Transverse colon (tissue), 4 donors: ENCODE measurements around the gene HPGDS.
"Not testable (repeated sequence)": the region's sequence is repeated elsewhere in the genome, so short reads cannot be mapped to it uniquely, and the experiment has no call there.

Experiments used
- CTCF ChIP-seq, 5 experiments: fragments of 200-600 bp in 3 of 5; fragments of 450-650 bp in 2 of 5; sonication (generic) in 3 of 5; IDR thresholded peaks; 1 replicate in 2 of 5; 2 replicates in 3 of 5; pipeline ENCODE4 v1.5.1; 2016 to 2017; ENCODE audit warnings: antibody characterized with exemption in 5 of 5, inconsistent platforms in 3 of 5, mild to moderate bottlenecking in 2 of 5, moderate library complexity in 1 of 5
- EP300 ChIP-seq: sonication (generic); formaldehyde crosslinking; IDR thresholded peaks from one replicate; pipeline ENCODE4 v1.6.1; 2017; ENCODE audit warnings: antibody characterized with exemption, low read depth
- POLR2A ChIP-seq: fragments of 450-650 bp; IDR thresholded peaks from one replicate; pipeline ENCODE4 v1.6.1; 2016; ENCODE audit warnings: antibody characterized with exemption, mild to moderate bottlenecking, moderate library complexity
- POLR2AphosphoS5 ChIP-seq, 3 donors: sonication (generic); formaldehyde crosslinking; IDR thresholded peaks; one replicate each; pipeline ENCODE4 v1.6.1; 2016; ENCODE audit warnings: antibody characterized with exemption in 3 of 3

GRCh38 chr4:94319927-94320326, 22.7 kb downstream of the HPGDS start:
- TF ChIP-seq CTCF (IDR thresholded peaks at IDR 0.05); POLR2A; POLR2AphosphoS5 (IDR thresholded peaks at IDR 0.05); EP300: not testable (repeated sequence)
